Large intestine (tissue), 3 donors: Measurements from ENCODE around the gene DHPS. TPM values are rescaled to one million over a fixed set of nuclear protein-coding genes. Genes with fewer than 3 reads are reported as not detected.

ENCODE experiments used
- DNase-seq, 2 donors: peaks; one replicate each; pipeline versions ENCODE4 v3.0.0 to v3.0.0-alpha.2; 2013
- H3K27ac ChIP-seq: one replicate; pipeline ENCODE4 v1.5.1; 2013; ENCODE audit warnings: low read length
- H3K27me3 ChIP-seq: 2 replicates; pipeline ENCODE4 v1.6.1; 2013; ENCODE audit warnings: low read length; ENCODE audit not compliant: control insufficient read depth, insufficient read depth
- H3K36me3 ChIP-seq: 2 replicates; pipeline ENCODE4 v1.6.1; 2013; ENCODE audit warnings: low read length; ENCODE audit not compliant: control insufficient read depth, insufficient read depth
- H3K4me1 ChIP-seq: one replicate; pipeline ENCODE4 v1.6.1; 2013; ENCODE audit warnings: low read length; ENCODE audit not compliant: control insufficient read depth, insufficient read depth
- H3K4me3 ChIP-seq: one replicate; pipeline ENCODE4 v1.5.1; 2013; ENCODE audit warnings: low read length
- H3K9me3 ChIP-seq: one replicate; pipeline ENCODE4 v1.6.1; 2013; ENCODE audit warnings: mild to moderate bottlenecking, low read depth, low read length, moderate library complexity; ENCODE audit not compliant: control insufficient read depth
- WGBS: methylation state at CpG from one replicate; pipeline ENCODE4 v1.1.5; 2013; ENCODE audit warnings: low lambda C conversion rate; ENCODE audit not compliant: insufficient coverage; 5-methylcytosine and 5-hydroxymethylcytosine counted together
- polyA plus RNA-seq: library from polyadenylated mRNA; unstranded; fragments of 120-200 nt; gene quantifications from one replicate; pipeline ENCODE4 v1.2.1, GENCODE V29; 2013

Gene DHPS
- polyA plus RNA-seq, 1 donor, result 97.7 TPM

DNA sequence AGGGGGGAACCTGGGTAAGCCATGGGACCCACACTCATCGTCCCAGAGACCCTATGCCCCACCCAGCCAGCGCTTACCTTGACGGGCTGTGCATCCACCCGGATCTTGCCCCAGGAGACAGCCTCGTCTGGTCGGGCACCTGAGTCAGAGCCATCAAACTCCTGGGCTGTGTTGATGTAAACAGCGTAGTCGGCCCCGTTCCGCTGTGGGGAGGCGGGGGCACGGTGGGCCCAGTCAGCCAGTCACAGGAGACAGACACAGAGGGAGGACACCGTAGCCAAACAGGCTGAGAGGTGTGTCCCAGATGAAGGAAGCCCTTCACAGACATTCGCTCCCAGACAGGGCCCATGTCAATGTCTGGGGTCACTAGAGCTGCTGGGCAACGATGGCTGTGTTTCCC, 5.7 kb downstream of the DHPS start:
- Histone ChIP-seq H3K27ac (no peak overlapping the region), H3K9me3 (no peaks in the 10 kb centered on the region), H3K36me3 (peaks cover 68% of the 10 kb centered on the region), H3K4me1 (no peaks in the 10 kb centered on the region), H3K4me3 (no peak overlapping the region), H3K27me3 (no peaks in the 10 kb centered on the region)
- DNase-seq, result no peak
- no CpG with 5 or more reads among the region's 15 CpGs for WGBS

- Histone ChIP-seq H3K27me3 (no peaks in the 10 kb centered on the region), H3K27ac (no peak overlapping the region), H3K9me3 (no peaks in the 10 kb centered on the region), H3K36me3 (peaks cover 68% of the 10 kb centered on the region), H3K4me1 (peaks cover 4% of the 10 kb centered on the region), H3K4me3 (no peak overlapping the region)
- 100% methylated on average over 1 of the region's 10 CpGs for WGBS
- no peak for DNase-seq
These were observed 6.3 kb downstream of the DHPS start for GRCh38 chr19:12675399-12675798.

GRCh38 chr19:12672744-12673143, 8.9 kb downstream of the DHPS start:
- Histone ChIP-seq H3K27ac (no peak overlapping the region), H3K4me3 (no peak overlapping the region), H3K36me3 (peaks cover 50% of the 10 kb centered on the region), H3K4me1 (peaks cover 14% of the 10 kb centered on the region), H3K27me3 (no peaks in the 10 kb centered on the region), H3K9me3 (no peaks in the 10 kb centered on the region)
- WGBS, result no CpG with 5 or more reads among the region's 10 CpGs
- no peak for DNase-seq

- Histone ChIP-seq H3K27me3 (no peaks in the 10 kb centered on the region), H3K9me3 (no peaks in the 10 kb centered on the region), H3K4me3 (peak overlapping the region; percentile 71), H3K36me3 (peaks cover 28% of the 10 kb centered on the region), H3K4me1 (peaks cover 21% of the 10 kb centered on the region), H3K27ac (peak overlapping the region; percentile 93)
- WGBS, result no CpG with 5 or more reads among the region's 26 CpGs
- DNase-seq, result no peak
These were observed 11.3 kb downstream of the DHPS start for GRCh38 chr19:12670159-12670928.

GRCh38 chr19:12669270-12670158, 12.2 kb downstream of the DHPS start:
- Histone ChIP-seq H3K4me1 (peaks cover 21% of the 10 kb centered on the region), H3K27ac (peak overlapping the region; percentile 93), H3K9me3 (no peaks in the 10 kb centered on the region), H3K27me3 (no peaks in the 10 kb centered on the region), H3K4me3 (peak overlapping the region; percentile 71), H3K36me3 (peaks cover 29% of the 10 kb centered on the region)
- DNase-seq, result peak; percentile 73 to 88
- 0% methylated on average over 4 of the region's 64 CpGs for whole genome bisulfite sequencing

DNA sequence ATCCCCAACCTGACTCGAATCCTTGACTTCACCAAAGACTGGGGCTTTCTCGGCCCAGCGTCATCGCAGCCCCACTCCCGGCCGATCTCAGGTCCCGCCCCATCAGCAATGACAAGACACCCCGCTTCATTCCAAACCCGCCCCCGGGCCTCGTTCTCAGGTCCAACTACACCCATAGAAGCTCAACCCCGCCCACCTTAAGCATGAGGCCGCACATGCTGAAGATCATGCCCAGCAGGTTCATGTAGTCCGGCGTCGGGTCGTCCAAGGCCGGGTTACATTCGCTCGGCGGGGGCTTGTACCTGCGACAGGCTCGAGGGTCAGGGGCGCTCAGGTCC, 12.8 kb downstream of the DHPS start:
- WGBS, result no CpG with 5 or more reads among the region's 24 CpGs
- H3K27me3 ChIP-seq, result no peaks in the 10 kb centered on the region

DNA sequence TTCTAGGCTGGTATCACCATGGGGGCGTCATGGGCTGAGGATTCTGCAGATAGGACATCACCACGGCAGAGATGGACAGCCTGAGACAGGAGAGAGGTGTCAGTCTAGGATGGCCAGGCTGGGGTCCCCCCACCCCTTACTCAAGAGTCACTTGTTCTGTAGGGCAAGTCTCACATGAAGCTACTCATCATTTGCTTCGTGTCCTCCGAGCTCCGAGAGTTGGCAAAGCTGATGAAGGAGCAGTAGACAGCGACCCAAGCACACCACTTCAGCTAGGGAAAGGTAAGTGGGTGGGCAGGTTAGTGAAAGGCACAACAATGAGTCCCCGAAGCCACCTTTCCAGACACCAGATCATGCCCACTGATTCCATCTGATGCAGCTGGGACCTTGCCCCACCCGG, 13.3 kb downstream of the DHPS start:
- Histone ChIP-seq H3K4me1 (peaks cover 21% of the 10 kb centered on the region), H3K27ac (peak overlapping the region; percentile 93), H3K36me3 (peaks cover 21% of the 10 kb centered on the region), H3K27me3 (no peaks in the 10 kb centered on the region), H3K4me3 (peak overlapping the region; percentile 71), H3K9me3 (no peaks in the 10 kb centered on the region)
- no peak for DNase-seq
- WGBS, result no CpG with 5 or more reads among the region's 8 CpGs

More for the DNA sequence above, 12.8 kb downstream of the DHPS start:
- H3K4me1 ChIP-seq, result peaks cover 21% of the 10 kb centered on the region
- peak overlapping the region; percentile 93 for H3K27ac ChIP-seq
- peaks cover 23% of the 10 kb centered on the region for H3K36me3 ChIP-seq
- peak in 1 of 2 donors; percentile 50 for DNase-seq
- H3K4me3 ChIP-seq, result peak overlapping the region; percentile 71
- H3K9me3 ChIP-seq, result no peaks in the 10 kb centered on the region

GRCh38 chr19:12667731-12668302, 13.9 kb downstream of the DHPS start:
- Histone ChIP-seq H3K4me1 (peaks cover 21% of the 10 kb centered on the region), H3K27ac (peak overlapping the region; percentile 93), H3K27me3 (no peaks in the 10 kb centered on the region), H3K36me3 (peaks cover 24% of the 10 kb centered on the region), H3K4me3 (peak overlapping the region; percentile 89), H3K9me3 (no peaks in the 10 kb centered on the region)
- WGBS, result no CpG with 5 or more reads among the region's 4 CpGs
- DNase-seq, result peak; percentile 62 to 64

- Histone ChIP-seq H3K9me3 (no peaks in the 10 kb centered on the region), H3K36me3 (peaks cover 26% of the 10 kb centered on the region), H3K27me3 (no peaks in the 10 kb centered on the region), H3K4me1 (peaks cover 21% of the 10 kb centered on the region), H3K27ac (peak within 1 kb of the TSS; percentile 93), H3K4me3 (peak within 1 kb of the TSS; percentile 89)
- peak; percentile 67 to 81 for DNase-seq
- WGBS, result no CpG with 5 or more reads among the region's 46 CpGs
These were observed 15.2 kb downstream of the DHPS start, which contains the start of the genes MAN2B1 and WDR83 for GRCh38 chr19:12666265-12667048. TSS of gene MAN2B1 (minus strand) at chr19:12666742. CDS start at chr19:12666701, 41 bp downstream. TSS of gene WDR83 (plus strand) at chr19:12666807. CDS start at chr19:12669791, 2,984 bp downstream.
